GM23338 (cell line): ENCODE data around the gene CSNK1A1L.

Experiments
- CREB1 ChIP-seq: fragments of 250-450 bp; sonication (Bioruptor Pico); IDR thresholded peaks from 2 replicates; pipeline ENCODE4 v1.5.0; 2020; ENCODE audit warnings: low read depth, mild to moderate bottlenecking, moderate library complexity
- CTCF ChIP-seq, 2 experiments: fragments of 200-600 bp in 1 of 2; sonication (generic) in 1 of 2; conservative IDR thresholded peaks; 2 replicates each; pipeline versions ENCODE4 v1.5.1 to v1.6.1; 2016 to 2017; ENCODE audit warnings: antibody characterized with exemption in 2 of 2, low read depth in 2 of 2, mild to moderate bottlenecking in 2 of 2, moderate library complexity in 1 of 2
- ETS1 ChIP-seq: IDR thresholded peaks from 2 replicates; pipeline ENCODE4 v1.6.1; 2016; ENCODE audit warnings: antibody characterized with exemption
- EZH2 ChIP-seq: fragments of 200-600 bp; sonication (generic); IDR thresholded peaks from one replicate; pipeline ENCODE4 v1.8.0; 2017; ENCODE audit warnings: antibody characterized with exemption, mild to moderate bottlenecking, low read depth; ENCODE audit not compliant: unreplicated experiment
- EZH2phosphoT487 ChIP-seq: fragments of 200-600 bp; sonication (generic); IDR thresholded peaks from one replicate; pipeline ENCODE4 v1.8.1; 2018; ENCODE audit warnings: antibody characterized with exemption; ENCODE audit not compliant: unreplicated experiment
- JUNB ChIP-seq: IDR thresholded peaks from one replicate; pipeline ENCODE4 v1.6.1; 2016; ENCODE audit warnings: antibody characterized with exemption; ENCODE audit not compliant: unreplicated experiment
- POLR2AphosphoS5 ChIP-seq: IDR thresholded peaks from 2 replicates; pipeline ENCODE4 v1.6.1; 2016; ENCODE audit warnings: antibody characterized with exemption, low read depth
- REST ChIP-seq: IDR thresholded peaks from one replicate; pipeline ENCODE4 v1.6.1; 2018; ENCODE audit warnings: antibody characterized with exemption; ENCODE audit not compliant: unreplicated experiment
- STAT1 ChIP-seq: IDR thresholded peaks from one replicate; pipeline ENCODE4 v1.6.1; 2016; ENCODE audit warnings: antibody characterized with exemption; ENCODE audit not compliant: unreplicated experiment
- ZNF331 ChIP-seq: fragments of 250-450 bp; sonication (Bioruptor Pico); IDR thresholded peaks from 2 replicates; pipeline ENCODE4 v1.5.0; 2020; ENCODE audit warnings: low read depth, mild to moderate bottlenecking, moderate library complexity
- TF ChIP-seq, protein P1 (sequence below): fragments of 250-450 bp; sonication (Bioruptor Pico); IDR thresholded peaks from 2 replicates; pipeline ENCODE4 v1.5.0; 2020; ENCODE audit warnings: mild to moderate bottlenecking, moderate library complexity

DNA sequence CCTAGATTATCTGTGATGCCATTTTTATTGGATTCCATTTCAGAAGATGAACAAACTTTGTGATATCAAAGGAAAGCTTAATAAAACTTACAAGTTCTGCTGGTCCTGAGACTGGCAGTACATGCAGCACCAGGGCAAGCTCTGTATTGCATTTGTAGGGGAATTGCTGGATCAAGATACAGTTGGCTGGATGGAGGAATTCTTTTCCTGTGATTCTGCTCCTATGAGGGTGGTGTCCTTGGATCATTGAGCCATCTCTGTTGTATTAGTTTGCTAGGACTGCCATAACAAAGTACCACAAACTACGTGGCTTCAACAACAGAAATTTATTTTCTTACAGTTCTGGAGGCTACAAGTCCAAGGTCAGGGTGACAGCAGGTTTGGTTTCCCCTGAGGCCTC, 33.9 kb upstream of the CSNK1A1L start:
- no peak for TF ChIP-seq CTCF (conservative IDR thresholded peaks at IDR 0.05; ENCODE audit: low read depth in 2 of 2)
- no peak for TF ChIP-seq EZH2
- no peak for TF ChIP-seq POLR2AphosphoS5
- TF ChIP-seq EZH2phosphoT487, result no peak
- no peak for TF ChIP-seq REST
- no peak for TF ChIP-seq CREB1 (CRISPR knock-in tag)
- no peak for TF ChIP-seq STAT1
- TF ChIP-seq JUNB, result no peak
- TF ChIP-seq ETS1, result no peak
- TF ChIP-seq ZNF331 (CRISPR knock-in tag), result no peak
- TF ChIP-seq, protein P1, sequence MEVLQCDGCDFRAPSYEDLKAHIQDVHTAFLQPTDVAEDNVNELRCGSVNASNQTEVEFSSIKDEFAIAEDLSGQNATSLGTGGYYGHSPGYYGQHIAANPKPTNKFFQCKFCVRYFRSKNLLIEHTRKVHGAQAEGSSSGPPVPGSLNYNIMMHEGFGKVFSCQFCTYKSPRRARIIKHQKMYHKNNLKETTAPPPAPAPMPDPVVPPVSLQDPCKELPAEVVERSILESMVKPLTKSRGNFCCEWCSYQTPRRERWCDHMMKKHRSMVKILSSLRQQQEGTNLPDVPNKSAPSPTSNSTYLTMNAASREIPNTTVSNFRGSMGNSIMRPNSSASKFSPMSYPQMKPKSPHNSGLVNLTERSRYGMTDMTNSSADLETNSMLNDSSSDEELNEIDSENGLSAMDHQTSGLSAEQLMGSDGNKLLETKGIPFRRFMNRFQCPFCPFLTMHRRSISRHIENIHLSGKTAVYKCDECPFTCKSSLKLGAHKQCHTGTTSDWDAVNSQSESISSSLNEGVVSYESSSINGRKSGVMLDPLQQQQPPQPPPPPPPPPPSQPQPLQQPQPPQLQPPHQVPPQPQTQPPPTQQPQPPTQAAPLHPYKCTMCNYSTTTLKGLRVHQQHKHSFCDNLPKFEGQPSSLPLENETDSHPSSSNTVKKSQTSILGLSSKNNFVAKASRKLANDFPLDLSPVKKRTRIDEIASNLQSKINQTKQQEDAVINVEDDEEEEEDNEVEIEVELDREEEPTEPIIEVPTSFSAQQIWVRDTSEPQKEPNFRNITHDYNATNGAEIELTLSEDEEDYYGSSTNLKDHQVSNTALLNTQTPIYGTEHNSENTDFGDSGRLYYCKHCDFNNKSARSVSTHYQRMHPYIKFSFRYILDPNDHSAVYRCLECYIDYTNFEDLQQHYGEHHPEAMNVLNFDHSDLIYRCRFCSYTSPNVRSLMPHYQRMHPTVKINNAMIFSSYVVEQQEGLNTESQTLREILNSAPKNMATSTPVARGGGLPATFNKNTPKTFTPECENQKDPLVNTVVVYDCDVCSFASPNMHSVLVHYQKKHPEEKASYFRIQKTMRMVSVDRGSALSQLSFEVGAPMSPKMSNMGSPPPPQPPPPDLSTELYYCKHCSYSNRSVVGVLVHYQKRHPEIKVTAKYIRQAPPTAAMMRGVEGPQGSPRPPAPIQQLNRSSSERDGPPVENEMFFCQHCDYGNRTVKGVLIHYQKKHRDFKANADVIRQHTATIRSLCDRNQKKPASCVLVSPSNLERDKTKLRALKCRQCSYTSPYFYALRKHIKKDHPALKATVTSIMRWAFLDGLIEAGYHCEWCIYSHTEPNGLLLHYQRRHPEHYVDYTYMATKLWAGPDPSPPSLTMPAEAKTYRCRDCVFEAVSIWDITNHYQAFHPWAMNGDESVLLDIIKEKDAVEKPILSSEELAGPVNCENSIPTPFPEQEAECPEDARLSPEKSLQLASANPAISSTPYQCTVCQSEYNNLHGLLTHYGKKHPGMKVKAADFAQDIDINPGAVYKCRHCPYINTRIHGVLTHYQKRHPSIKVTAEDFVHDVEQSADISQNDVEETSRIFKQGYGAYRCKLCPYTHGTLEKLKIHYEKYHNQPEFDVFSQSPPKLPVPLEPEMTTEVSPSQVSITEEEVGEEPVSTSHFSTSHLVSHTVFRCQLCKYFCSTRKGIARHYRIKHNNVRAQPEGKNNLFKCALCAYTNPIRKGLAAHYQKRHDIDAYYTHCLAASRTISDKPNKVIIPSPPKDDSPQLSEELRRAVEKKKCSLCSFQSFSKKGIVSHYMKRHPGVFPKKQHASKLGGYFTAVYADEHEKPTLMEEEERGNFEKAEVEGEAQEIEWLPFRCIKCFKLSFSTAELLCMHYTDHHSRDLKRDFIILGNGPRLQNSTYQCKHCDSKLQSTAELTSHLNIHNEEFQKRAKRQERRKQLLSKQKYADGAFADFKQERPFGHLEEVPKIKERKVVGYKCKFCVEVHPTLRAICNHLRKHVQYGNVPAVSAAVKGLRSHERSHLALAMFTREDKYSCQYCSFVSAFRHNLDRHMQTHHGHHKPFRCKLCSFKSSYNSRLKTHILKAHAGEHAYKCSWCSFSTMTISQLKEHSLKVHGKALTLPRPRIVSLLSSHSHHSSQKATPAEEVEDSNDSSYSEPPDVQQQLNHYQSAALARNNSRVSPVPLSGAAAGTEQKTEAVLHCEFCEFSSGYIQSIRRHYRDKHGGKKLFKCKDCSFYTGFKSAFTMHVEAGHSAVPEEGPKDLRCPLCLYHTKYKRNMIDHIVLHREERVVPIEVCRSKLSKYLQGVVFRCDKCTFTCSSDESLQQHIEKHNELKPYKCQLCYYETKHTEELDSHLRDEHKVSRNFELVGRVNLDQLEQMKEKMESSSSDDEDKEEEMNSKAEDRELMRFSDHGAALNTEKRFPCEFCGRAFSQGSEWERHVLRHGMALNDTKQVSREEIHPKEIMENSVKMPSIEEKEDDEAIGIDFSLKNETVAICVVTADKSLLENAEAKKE (CRISPR knock-in tag), result no peak
